GDM1 (cell line): Measurements from ENCODE around the gene TPD52L2.

Source experiments
- DNase-seq: peaks from one replicate; lab custom pipeline; 2025; lab: John Stamatoyannopoulos, UW

The TPD52L2 gene

DNA sequence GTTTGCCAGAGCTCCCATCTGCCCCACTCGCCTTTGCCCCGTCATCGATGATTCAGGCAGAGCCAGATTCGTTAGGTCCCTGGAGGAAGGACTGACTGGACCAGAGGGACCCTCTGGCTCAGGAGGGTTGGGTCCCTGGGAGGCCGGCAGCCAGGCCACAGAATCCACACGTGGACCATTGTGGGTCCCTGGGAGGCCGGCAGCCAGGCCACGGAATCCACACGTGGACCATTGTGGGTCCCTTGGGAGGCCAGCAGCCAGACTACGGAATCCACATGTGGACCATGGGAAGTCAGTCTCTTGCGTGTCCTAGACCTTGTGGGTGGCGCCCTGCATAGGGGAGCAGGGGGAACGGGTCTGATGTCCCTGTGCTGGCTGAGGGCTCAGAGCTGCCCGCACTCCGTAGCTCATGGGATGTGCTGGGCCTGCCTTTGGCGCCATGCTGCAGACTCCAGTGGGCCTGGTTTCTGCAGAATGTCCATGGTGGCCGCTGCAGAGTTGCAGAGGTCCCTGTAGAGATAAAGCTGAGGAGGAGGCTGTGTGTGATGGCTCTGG lies 67.6 kb downstream of the TPD52L2 start:
- DNase-seq = no peak

DNA sequence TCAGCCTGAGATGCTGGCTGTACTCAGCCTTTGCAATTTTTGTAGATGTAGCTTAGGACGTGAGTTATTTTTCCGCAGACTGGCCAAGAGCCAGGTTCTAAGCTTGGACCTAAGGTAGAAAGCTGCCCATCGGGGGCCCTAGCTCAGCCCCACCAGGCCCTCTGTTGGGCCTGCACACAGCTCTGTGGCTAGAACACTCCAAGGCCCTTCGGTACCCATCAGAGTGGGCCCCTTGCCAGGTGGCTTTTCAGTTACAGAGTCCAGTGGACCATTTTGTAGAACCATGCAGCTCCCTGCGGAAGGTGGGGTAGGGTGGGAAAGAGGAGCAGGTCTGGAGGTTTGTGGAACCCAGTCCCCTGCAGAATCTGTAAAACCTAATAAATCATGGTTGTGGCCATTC lies 68.6 kb downstream of the TPD52L2 start:
- no peak for DNase-seq

DNA sequence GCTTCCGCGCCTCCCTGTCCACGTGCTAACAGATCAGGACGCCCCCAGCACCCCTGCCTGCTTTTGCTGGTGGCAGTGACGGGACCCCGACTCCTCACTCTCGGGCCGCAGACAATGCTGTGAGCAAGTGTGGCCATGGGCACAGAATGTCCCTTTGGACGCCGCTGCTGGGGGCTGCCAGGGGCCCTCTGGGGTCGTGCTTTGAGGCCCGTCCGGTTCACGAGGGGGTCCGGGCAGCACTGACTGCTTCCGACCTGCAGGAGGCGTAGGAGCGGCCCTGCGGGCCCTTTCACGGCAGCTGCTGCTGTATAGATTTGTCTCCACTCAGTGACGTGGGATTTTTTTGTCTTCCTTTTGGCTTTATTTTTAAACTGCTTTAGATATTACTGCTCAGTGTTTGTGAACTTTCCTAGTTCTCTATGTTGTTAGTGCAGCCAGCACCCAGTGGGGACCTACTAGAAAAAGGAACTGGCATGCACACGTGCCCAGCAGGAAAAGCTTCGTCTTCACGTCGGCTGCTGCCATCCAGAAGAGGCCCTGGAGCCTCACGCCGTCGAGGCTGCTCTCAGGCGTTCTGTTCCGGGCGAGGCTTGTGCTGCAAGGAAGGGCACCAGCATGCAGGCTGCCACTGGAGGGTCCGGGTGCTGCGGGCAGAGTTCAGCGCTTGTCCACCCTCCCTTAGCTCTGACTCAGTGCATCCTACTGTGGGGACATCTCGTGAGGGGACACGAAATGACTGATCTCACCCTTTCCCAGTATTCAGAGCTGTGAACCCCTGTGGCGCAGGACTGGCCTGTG lies 69.4 kb downstream of the TPD52L2 start:
- no peak for DNase-seq

DNA sequence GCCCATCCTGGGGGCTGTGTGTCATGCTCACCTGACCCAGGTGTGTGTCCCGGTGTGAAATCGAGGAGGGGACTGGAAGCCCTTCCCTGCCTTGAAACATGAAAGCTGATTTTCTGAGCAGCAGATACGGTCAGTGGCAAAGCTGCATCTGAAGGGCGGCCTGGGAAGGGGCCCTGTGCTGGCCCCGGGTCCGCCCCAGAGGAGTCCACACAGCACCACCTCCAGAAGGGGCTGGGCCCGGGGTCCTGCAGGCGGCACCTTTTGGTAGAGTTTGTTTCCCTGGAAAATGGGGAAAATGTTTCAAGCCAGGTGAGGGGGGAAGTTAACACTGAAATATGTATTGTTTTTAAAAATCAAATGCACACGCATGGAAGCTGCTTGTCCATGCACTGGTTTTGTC lies 70.4 kb downstream of the TPD52L2 start:
- DNase-seq = no peak

DNA sequence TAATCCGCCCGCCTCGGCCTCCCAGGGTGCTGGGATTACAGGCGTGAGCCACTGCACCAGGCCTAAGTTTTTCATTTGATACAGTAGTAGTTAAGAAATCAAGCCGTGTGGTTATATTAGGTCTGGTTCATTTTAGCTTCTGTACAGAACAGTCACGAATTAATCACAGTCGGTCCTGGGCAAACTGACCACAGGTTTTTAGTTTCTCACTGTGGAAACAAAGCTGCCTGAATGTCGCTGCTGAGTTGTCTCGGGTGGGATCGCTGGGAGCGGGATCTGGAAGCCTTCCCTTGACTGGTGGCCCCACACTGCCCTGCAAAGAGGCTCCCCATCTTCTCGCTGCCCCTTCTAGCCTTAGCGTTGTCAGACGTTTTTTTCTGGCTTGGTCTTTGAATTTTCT lies 72.5 kb downstream of the TPD52L2 start:
- no peak for DNase-seq

DNA sequence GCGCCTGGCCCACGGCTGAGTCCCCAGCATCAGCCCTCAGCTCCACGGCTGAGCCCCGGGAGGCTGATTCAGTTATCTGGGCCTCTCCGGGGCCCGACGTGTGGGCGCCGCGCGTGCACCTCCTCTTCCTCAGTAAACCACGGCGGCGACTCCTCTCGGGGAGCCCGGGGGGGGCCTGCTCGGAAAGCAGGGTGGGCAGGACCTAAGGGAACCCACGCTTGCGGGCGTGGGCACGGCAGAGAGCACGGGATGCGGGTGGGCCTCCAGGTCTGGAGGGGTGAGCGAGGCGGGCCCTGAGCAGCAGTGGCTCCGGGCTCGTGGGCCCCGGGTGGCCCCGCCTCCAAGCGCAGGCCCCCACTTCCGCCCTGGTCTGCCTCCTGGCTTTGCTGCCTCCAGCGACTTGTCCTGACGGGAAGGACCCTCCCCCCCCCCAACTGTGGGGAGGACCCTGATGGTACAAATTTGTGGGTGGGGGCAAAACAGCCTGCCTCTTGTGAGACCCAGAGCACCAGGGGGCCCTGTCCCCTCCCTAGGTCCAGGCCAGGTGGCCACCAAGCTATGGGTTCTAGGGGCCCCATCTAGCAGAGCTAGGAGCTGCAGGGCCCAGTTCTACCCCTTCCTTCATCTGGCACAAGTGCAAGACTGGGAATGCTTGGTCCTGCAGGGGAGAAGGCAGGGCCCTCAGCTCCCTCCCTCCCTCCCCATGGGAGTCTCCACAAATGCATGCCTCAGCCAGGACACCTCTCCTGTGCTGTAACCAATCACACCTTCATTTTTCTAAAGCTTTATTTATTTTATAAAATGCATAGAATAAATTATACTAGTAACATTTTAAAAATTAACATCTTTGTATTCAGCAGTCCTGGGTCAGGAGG lies 74.2 kb downstream of the TPD52L2 start:
- no peak for DNase-seq

DNA sequence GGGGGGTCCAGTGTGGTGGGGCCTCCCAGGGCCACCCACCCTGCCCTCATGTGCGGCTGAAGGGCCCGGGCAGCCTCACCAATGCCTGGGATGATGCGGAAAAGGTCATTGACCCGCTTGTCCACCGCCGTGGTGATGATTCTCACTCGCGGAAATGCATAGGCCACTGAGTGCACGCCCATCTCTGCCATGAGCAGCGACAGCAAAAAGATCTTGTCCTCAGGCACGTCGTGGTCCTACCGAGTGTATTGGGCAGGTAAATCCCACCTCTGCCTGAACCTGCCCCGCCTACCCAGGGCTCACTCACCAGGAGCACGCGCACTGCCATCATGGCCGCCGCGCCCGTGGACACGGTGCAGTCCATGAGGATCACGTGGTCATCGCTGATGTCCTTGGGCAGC lies 75.0 kb downstream of the TPD52L2 start:
- DNase-seq = no peak

DNA sequence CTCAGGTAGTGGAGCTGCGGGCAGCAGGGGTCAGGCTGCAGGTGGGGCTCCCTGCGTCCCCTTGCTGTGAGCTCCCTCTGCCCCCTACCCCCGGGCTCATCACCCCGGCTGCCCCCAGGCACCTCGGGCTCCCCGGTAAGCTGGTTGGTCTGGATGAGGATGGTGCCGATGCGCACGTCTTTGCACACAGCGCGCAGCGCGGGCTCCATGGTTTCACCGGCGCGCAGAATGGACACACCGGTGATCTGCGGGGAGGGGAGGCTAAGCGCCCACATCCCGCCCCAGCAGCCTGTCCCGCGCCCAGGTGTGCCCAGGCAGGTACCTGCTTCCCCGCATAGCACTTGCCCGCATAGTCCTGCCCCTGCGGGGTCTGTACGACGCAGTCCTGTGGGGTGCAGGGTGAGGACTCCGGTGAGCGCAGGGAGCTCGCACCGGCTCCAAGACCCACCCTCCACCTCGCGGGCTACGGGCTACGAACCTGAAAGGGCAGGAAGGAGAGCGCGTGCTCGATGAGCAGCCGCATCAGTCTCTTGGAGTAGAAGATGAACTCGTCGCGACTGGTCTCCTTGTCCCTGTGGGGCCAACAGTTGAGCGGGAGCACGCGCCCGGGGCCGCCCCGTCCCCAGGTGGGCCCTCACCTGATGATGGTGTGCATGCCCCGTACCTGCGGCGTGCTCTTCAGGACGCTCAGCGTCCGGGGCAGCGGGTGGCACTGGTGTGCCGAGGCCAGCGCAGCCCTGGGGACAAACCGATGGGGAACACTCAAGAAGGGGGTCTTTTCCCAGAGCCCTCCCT lies 75.6 kb downstream of the TPD52L2 start:
- no peak for DNase-seq
